LHCN-M2 (cell line): Measurements from ENCODE around the gene MRPL10. TPM values are rescaled to one million over a fixed set of nuclear protein-coding genes. Genes with fewer than 3 reads are reported as not detected.
"Not testable (repeated sequence)": the region's sequence is repeated elsewhere in the genome, so short reads cannot be mapped to it uniquely, and the experiment has no call there.

Source experiments
- DNase-seq: peaks from one replicate; pipeline ENCODE4 v3.0.0-alpha.2; 2012; ENCODE audit warnings: low read depth
- total RNA-seq: library from RNA; depleted of rRNA; stranded (reverse); fragments of >200 nt; gene quantifications from 2 replicates; pipeline ENCODE4 v1.2.3, GENCODE V29; 2014; rRNA removed

The MRPL10 gene
- total RNA-seq, 1 experiment from 2014 or later: 47.5 TPM

DNA sequence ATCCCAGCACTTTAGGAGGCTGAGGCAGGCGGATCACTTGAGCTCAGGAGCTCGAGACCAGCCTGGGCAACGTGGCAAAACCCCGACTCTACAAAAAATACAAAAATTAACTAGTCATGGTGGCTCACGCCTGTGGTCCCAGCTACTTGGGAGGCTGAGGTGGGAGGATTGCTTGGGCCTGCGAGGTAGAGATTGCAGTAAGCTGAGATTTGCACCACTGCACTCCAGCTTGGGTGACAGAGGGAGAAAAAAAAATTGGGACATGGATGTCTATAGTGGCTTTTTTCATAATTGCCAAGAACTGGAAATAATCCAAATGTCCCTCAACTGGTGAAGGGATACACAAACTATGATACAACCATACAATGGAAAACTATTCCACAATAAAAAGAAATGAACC, 38.4 kb downstream of the MRPL10 start:
- no peak for DNase-seq

DNA sequence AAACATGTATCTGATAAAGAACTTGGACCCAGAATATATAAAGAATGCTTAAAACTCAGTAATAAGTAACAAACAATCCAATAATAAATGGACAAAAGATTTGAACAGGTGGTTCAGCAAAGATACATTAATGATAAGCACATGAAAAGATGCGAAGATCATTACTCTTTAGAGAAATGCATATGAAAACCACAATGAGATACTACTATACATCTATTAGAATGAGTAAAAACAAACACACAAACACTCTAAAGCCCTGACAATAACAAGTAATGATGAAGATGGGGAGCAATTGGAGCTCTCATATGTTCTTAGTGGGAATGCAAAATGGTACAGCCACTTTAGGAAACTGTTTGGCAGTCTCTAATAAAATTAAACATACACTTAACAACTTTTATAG, 38.9 kb downstream of the MRPL10 start:
- DNase-seq: no peak

DNA sequence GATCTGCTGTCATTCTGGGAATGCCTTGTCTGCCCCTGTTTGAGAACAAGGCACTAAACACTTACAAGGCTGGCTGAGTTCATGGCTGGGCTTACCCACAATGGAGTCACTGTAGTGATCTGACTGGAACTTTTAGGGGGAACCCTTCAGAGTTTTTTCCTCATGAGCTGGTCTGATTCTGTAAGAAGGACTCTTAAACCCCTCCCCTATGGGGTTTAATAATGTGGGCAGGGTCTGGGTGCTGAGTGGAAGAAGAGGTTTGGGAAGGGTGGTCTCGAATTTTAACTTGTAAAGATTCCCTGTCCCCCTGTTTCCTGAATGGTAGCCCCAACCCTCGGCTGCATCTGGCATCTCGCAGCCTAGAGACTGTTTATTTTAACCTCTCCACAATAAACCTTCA, 40.3 kb downstream of the MRPL10 start:
- no peak for DNase-seq

- peak; percentile 15 for DNase-seq
Measured at GRCh38 chr17:47789611-47790561, 41.5 kb downstream of the MRPL10 start.

DNA sequence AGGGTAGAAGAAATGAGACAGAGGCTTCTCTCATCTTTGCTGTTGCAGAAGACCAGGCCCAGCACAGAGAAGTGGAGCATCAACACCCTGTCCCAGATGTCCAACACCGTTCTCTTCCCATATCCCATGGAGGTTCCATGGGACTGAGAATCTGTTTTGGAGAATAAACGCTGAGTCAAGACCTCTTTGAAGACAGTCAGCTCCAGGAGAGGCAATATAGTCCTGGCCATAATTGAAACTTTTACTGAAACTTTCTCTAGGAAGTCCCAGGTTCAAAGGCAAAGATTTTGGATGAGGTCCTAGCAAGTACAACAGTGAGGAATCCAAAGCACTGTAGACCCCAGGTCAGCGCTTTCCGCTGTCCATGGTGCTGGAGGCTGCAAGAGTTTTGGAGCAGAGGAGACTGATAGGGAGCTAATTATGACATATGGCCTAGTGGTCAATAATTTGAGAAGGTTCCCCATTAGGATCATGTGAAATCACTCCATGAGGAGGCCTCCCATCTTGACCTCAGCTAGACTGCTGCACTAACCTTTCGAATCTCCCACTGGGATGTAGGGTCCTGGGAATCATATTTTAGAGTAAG, 45.7 kb downstream of the MRPL10 start:
- peak; percentile 34 for DNase-seq

GRCh38 chr17:47781397-47781796, 49.9 kb downstream of the MRPL10 start:
- no peak for DNase-seq

DNA sequence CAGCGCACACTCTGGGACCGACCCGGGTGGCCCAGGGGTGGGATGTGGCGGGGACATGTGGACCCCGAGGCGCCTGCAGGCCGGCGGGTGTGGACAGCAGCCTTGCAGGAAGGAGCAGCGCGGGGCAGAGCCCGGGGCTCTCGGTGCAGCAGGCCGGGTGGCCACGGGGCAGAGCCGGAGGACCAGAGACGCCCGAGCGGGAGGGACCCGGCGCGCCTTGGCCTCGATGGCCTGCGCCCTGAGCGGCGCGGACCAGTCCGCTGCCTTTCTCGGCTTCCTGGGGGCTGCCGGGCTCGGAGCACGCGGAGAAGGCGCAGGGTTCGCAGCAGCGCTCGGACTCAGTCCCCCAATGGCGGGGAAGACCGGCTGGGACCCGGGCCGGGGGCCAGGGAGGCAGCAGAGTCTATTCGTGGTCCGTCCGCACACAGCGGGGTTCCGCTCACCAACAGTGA, 53.1 kb downstream of the MRPL10 start:
- no peak for DNase-seq

- peak; percentile 52 for DNase-seq
Measured at GRCh38 chr17:47776330-47777197, 54.8 kb downstream of the MRPL10 start.

DNA sequence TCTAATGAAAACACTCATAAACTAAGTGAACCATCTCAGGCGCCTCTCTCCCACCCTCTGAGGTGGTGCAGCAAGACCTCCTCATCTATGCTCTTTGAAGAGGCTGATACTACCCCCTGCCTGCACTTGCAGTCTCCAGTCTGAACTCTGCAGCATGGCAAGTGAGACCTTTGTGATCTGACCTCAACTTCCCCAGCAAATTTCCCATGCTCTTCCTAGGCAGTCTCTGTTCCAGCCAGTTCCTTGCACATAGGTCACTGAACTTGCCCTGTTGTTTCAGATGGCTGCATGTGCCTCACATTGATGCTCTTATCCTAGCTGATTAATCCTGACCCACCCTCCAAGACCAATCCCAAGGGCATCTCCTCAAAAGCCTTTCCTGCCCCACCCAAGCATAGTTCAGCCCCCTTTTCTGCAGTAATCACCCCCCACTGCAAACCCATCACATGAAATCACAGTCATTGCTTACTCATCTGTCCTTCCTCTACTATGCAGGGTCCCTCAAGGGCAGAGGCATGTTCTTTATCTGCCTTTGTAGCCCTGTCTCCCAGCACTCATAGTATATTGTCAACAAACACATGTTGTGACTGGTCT, 56.3 kb downstream of the MRPL10 start:
- DNase-seq: no peak

GRCh38 chr17:47774331-47774730, 57.0 kb downstream of the MRPL10 start:
- no peak for DNase-seq

- DNase-seq: not testable (repeated sequence)
Measured at GRCh38 chr17:47773649-47774048, 57.7 kb downstream of the MRPL10 start.

Other genes starting within 250 kb of the MRPL10 start
- 401 and 457 TPM in 2 replicates for gene KPNB1, start 181.6 kb downstream of the MRPL10 start, total RNA-seq
- 3.8 and 5.4 TPM in 2 replicates for gene TBKBP1, start 137.4 kb downstream of the MRPL10 start, total RNA-seq
- gene TBX21, start 98.3 kb downstream of the MRPL10 start, total RNA-seq: not detected in 2 replicates
- 15.3 and 21.4 TPM in 2 replicates for gene OSBPL7, start 9.7 kb downstream of the MRPL10 start, total RNA-seq
- 0.45 and 1.4 TPM in 2 replicates for gene LRRC46, start 129 bp upstream of the MRPL10 start, total RNA-seq
- gene SCRN2, start 9.7 kb upstream of the MRPL10 start, total RNA-seq: 59.8 and 60.2 TPM in 2 replicates
- gene SP6, start 19.6 kb upstream of the MRPL10 start, total RNA-seq: not detected in 2 replicates
- gene SP2, start 64.7 kb upstream of the MRPL10 start, total RNA-seq: 1.7 and 3.4 TPM in 2 replicates
- gene PNPO, start 110.0 kb upstream of the MRPL10 start, total RNA-seq: 47.6 and 54.1 TPM in 2 replicates
- gene PRR15L, start 126.3 kb upstream of the MRPL10 start, total RNA-seq: not detected in 2 replicates
- 93.8 and 94.9 TPM in 2 replicates for gene CDK5RAP3, start 139.6 kb upstream of the MRPL10 start, total RNA-seq
- 70.4 and 91.8 TPM in 2 replicates for gene COPZ2, start 206.3 kb upstream of the MRPL10 start, total RNA-seq
- gene NFE2L1, start 216.8 kb upstream of the MRPL10 start, total RNA-seq: 101 and 123 TPM in 2 replicates